GM19193 (cell line): ENCODE results near the gene CMTM5.

ENCODE experiments used
- POLR2A ChIP-seq: IDR thresholded peaks from 4 replicates; pipeline ENCODE4 v1.6.1; 2011; ENCODE audit not compliant: insufficient read depth, insufficient read length; ENCODE audit errors: extremely low read depth

The CMTM5 gene

DNA sequence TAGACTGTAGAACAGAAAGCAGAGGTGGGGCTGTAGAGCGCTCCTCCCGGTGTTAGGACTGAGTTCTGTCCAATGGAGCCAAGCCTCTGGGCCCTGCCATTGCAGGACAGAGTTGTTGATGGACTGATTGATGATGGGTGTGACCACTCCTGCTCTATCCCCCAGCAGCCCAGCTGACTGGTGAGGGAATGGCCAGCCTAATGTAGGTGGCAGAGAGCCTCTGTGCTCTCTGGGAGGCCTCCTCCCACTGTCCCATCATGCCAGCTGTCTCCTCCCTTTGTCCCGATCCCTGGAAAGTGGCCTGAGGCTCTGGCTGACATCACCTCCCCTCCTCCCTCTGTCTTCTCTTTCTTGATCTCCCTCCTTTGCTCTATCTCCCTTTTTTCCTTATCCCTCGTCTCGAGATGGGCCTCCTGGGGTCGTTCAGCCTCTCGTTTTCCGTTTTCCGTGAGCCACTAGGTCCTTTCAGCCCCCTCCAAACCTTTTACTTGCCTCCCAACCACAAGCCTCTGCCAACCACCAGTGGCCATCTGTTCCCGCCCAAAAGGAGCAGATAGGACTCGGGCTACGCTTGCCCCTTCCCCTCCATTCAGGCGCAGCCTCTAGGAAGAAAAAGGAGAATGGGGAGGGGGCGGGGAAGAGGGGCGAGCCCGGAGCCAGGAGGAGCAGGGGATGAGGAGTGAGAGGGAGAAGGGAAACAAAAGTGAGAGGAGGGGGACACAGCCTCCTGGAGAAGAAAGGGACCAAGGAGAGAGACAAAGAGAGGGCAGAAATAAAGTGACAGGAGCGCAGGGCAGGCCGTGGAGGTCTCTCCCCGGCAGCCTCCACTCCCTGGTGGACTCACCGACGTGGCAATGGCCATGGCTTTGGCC is 12.4 kb upstream of the CMTM5 start:
- TF ChIP-seq POLR2A: no peak

DNA sequence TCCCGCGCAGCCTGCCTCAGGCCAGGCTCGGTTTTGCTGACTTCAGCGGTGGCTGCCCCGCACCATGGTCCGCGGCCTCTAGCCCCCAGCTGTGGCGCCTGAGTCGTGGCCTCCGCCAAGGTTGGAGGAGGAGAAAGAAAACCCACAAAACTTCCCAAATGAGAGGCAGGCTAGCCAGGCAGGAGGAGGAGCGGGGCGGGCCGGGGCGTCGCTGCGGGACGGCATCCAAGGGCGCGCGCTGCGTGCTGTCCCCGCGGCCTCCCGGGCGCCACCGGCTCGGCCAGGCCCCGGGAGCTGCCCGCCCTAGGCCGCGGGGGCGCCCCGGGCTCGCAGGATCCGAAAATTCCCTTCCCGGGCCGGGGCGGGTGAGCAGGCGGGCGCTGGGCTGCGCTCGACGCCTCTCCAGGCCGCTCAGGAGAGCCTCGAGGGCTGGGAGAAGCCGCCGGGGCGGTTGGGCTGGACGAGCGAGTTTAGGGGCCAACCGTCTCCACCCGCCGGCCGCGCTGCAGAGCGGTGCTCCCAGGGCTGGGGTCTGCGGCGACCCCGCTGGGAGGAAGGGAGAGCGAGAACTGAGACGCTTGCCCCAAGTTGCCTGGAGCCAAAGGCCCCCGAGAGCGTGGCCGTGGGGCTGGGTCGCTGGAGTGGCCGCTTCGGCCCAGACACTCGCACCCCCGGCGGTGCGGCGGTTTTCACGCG is 11.7 kb upstream of the CMTM5 start, which contains the start of gene EFS:
TSS of gene EFS (minus strand) at position 137 of the 696 bp plus-strand sequence. CDS start 147 bp downstream, outside the sequence.
- no peak for TF ChIP-seq POLR2A

DNA sequence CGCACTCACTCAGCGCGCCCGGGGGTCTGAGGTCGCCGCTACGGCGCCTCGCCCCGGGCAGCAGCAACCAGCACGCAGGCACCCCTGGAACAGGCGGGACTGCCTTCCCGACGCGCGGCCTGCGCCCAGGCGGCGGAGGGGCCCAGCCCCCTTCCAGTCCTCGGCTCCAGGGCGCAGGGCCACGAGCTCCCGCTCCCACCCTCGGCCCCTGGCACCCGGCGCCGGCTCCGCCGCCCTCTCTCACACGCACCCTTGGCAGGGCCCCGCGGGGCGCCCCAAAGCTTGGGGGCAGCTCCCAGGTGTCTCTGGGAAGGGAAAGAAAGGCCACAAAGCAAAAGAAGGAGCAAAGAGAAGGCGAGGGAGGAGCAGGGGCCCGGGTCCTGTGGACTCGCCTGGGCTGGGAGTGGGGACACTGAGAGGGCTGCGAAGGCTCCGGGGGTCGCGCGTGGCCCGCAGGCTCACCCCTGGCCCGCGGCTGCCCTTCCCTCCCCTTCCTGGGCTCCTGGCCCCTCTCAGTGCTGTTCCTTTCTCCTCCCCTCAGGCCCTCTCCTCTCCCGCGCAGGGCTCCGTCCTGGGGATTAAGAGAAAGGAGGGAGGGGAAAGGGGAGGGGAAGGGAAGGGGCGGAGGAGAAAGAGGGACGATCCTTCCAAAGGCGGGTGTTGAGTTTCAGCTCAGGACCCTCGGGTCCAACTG is 11.0 kb upstream of the CMTM5 start:
- TF ChIP-seq POLR2A: no peak

- no peak for TF ChIP-seq POLR2A
These were observed 10.4 kb upstream of the CMTM5 start for GRCh38 chr14:23366426-23366921.

GRCh38 chr14:23370221-23370620 is 6.6 kb upstream of the CMTM5 start:
- TF ChIP-seq POLR2A: no peak

DNA sequence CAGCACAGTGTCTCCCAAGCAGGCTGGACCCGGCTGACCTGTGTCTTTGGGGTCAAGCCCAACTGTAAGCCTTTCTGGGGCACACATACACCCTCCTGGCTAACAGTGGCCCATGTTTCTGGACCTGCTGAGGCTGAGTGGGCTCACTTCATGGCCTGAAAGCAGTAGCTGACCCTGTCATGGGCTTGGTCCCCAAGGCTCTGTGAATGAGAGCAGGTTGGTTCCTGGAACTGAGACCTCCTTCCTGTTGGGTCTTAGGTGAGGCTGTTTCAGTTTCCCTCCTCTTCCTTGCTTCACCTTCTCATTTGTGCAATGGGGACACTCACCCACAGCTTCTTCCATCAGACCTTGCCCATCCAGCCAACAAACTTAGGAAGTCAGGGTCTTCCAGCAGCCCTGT is 5.0 kb upstream of the CMTM5 start:
- TF ChIP-seq POLR2A: no peak

DNA sequence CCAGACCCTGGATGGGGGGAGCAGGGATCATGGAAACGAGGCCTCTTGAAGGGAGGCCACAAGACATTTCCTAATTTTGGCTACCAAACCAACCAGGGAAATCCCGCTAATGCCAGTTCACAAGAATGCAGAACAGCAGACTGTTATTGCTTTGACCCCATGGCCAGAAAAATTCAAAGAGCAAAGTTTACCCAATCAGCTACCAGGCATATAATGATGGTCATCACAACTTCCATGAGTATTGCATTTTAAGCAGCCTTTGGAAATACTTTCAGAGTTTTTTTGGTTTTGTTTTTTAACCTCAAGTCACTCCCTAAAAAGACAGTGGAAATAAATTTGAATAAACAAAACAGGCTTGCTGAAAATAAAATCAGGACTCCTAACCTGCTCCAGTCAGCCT is 4.3 kb upstream of the CMTM5 start, which contains the start of gene IL25:
TSS of gene IL25 (plus strand) at position 301 of the 400 bp plus-strand sequence.
- no peak for TF ChIP-seq POLR2A

DNA sequence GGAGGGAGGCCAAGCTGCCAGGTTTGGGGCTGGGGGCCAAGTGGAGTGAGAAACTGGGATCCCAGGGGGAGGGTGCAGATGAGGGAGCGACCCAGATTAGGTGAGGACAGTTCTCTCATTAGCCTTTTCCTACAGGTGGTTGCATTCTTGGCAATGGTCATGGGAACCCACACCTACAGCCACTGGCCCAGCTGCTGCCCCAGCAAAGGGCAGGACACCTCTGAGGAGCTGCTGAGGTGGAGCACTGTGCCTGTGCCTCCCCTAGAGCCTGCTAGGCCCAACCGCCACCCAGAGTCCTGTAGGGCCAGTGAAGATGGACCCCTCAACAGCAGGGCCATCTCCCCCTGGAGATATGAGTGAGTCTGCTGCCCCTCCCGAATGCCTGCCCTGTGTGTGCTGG is 3.8 kb upstream of the CMTM5 start:
- no peak for TF ChIP-seq POLR2A

- no peak for TF ChIP-seq POLR2A
These were observed 1.2 kb upstream of the CMTM5 start for GRCh38 chr14:23375527-23376251.

DNA sequence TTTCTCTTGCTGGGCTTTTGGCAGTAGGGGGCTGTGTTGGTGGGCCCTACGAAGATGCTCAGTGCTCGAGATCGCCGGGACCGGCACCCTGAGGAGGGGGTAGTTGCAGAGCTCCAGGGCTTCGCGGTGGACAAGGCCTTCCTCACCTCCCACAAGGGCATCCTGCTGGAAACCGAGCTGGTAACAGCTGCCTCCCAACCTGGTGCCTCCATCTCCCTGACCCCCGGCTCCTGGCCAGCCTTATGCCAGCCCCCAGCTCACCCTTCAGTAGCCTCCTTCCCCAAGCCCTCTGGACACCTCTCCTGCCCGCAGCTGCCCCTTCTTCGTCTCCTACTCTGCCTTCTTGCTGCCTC is 328 bp downstream of the CMTM5 start:
- TF ChIP-seq POLR2A: no peak

GRCh38 chr14:23377573-23378563 is 1.0 kb downstream of the CMTM5 start:
- TF ChIP-seq POLR2A: no peak

GRCh38 chr14:23378612-23379220 is 1.9 kb downstream of the CMTM5 start:
- TF ChIP-seq POLR2A: no peak
